Activated naive CD4-positive, alpha-beta T cell (primary cell): ENCODE results near the gene PLSCR4.
A peak's percentile ranks its signal among the peaks of the same experiment; 100 is the strongest.
"Not testable (repeated sequence)": the region's sequence is repeated elsewhere in the genome, so short reads cannot be mapped to it uniquely, and the experiment has no call there.

ENCODE experiments used
- DNase-seq, 4 experiments: peaks; one replicate each; lab custom pipeline; 2025; lab: John Stamatoyannopoulos, UW

Gene PLSCR4

GRCh38 chr3:146246526-146246925 is 4.4 kb downstream of the PLSCR4 start:
- no peak for DNase-seq

GRCh38 chr3:146243559-146243958 is 7.3 kb downstream of the PLSCR4 start:
- DNase-seq: no peak

- DNase-seq: no peak
Observed at GRCh38 chr3:146241523-146242240, 9.2 kb downstream of the PLSCR4 start.

GRCh38 chr3:146233487-146233886 is 17.4 kb downstream of the PLSCR4 start:
- DNase-seq: no peak

- DNase-seq: no peak
Observed at GRCh38 chr3:146227486-146227885, 23.4 kb downstream of the PLSCR4 start.

GRCh38 chr3:146226881-146227280 is 24.0 kb downstream of the PLSCR4 start:
- no peak for DNase-seq

GRCh38 chr3:146225458-146225857 is 25.4 kb downstream of the PLSCR4 start:
- not testable (repeated sequence) for DNase-seq

GRCh38 chr3:146223401-146224373 is 27.2 kb downstream of the PLSCR4 start:
- no peak for DNase-seq

GRCh38 chr3:146222204-146223046 is 28.5 kb downstream of the PLSCR4 start:
- DNase-seq: no peak

GRCh38 chr3:146221276-146221675 is 29.6 kb downstream of the PLSCR4 start:
- DNase-seq: no peak

GRCh38 chr3:146218880-146219866 is 31.7 kb downstream of the PLSCR4 start:
- peak in 2 of 4 experiments; percentile 6 to 20 for DNase-seq

- DNase-seq: no peak
Observed at GRCh38 chr3:146217324-146217723, 33.6 kb downstream of the PLSCR4 start.

- DNase-seq: no peak
Observed at GRCh38 chr3:146214493-146214892, 36.4 kb downstream of the PLSCR4 start.

- DNase-seq: no peak
Observed at GRCh38 chr3:146209371-146209770, 41.5 kb downstream of the PLSCR4 start.

GRCh38 chr3:146203776-146204175 is 47.1 kb downstream of the PLSCR4 start:
- no peak for DNase-seq

- no peak for DNase-seq
Observed at GRCh38 chr3:146200461-146201220, 50.3 kb downstream of the PLSCR4 start.

GRCh38 chr3:146199762-146200161 is 51.1 kb downstream of the PLSCR4 start:
- DNase-seq: no peak

GRCh38 chr3:146196789-146197188 is 54.1 kb downstream of the PLSCR4 start:
- DNase-seq: no peak

- DNase-seq: no peak
Observed at GRCh38 chr3:146195605-146196004, 55.3 kb downstream of the PLSCR4 start.

- no peak for DNase-seq
Observed at GRCh38 chr3:146195030-146195429, 55.9 kb downstream of the PLSCR4 start.
